ENCODE data around the gene HUNK. TPM values are rescaled to one million over a fixed set of nuclear protein-coding genes. Genes with fewer than 3 reads are reported as not detected.

The HUNK gene
- total RNA-seq, 1 donor from 2014 or later = 44.0 TPM

GRCh38 chr21:32046191-32046590 is 173.4 kb downstream of the HUNK start:
- no peaks in the 10 kb centered on the region for H3K9me3 Mint-ChIP-seq
- no peak for DNase-seq (ENCODE audit: extremely low spot score, unreplicated experiment)
- TF ChIP-seq CTCF (conservative IDR thresholded peaks at IDR 0.05) = no peak
- H3K4me1 Mint-ChIP-seq (ENCODE audit: unreplicated experiment) = peaks cover 19% of the 10 kb centered on the region
- H3K36me3 Mint-ChIP-seq = no peaks in the 10 kb centered on the region
- H3K27me3 Mint-ChIP-seq = no peaks in the 10 kb centered on the region
- H3K4me3 Mint-ChIP-seq = no peak overlapping the region
- H3K27ac Mint-ChIP-seq = no peak overlapping the region

GRCh38 chr21:32048353-32048752 is 175.5 kb downstream of the HUNK start:
- Mint-ChIP-seq H3K36me3 (peaks cover 4% of the 10 kb centered on the region), H3K27me3 (no peaks in the 10 kb centered on the region), H3K4me1 (ENCODE audit: unreplicated experiment) (peaks cover 19% of the 10 kb centered on the region), H3K9me3 (peaks cover 5% of the 10 kb centered on the region), H3K27ac (no peak overlapping the region), H3K4me3 (no peak overlapping the region)
- no peak for DNase-seq (ENCODE audit: extremely low spot score, unreplicated experiment)
- no peak for TF ChIP-seq CTCF (conservative IDR thresholded peaks at IDR 0.05)

Other genes starting within 250 kb of the HUNK start
- 171 and 232 TPM in 2 replicates for gene SOD1, start 213.3 kb upstream of the HUNK start, total RNA-seq (ENCODE audit: low replicate concordance)
- 38.8 and 53.2 TPM in 2 replicates for gene SCAF4, start 140.9 kb upstream of the HUNK start, total RNA-seq (ENCODE audit: low replicate concordance)